ENCODE measurements around the gene PCLAF. TPM values are rescaled to one million over a fixed set of nuclear protein-coding genes. Genes with fewer than 3 reads are reported as not detected.
A peak's percentile ranks its signal among the peaks of the same experiment; 100 is the strongest.

The PCLAF gene
- total RNA-seq, 1 experiment from 2014 or later, result 97.8 TPM

DNA sequence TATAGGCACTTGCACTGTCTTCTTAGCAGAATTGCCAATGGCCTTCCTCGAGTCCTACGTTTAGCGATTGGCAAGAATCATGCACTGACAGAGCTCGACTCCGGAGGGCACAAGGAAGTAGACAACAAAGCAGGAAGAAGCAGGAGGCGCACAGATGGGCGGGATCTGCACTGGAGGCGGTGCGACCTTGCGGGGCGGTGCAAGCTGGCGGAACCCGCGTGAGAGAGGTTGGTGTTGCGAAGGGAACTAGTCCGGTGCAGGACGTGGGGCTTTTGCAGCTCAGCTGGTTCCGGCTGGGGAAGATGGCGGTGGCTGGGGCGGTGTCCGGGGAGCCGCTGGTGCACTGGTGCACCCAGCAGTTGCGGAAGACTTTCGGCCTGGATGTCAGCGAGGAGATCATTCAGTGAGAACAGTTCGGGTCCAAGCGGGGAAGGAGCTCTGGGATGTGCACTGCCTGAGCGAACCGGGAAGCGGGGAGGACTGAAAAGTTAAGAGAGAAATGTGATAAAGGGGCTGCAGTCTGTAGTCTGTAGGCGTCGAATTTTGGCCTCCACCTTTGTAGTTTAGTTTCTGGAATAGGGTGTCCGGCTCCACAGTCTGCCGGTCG, 6.4 kb upstream of the PCLAF start, which contains the start of gene TRIP4:
TRIP4 (plus strand) TSS at position 275 of the 607 bp plus-strand sequence; CDS start at position 303, 28 bp downstream.
- ChIA-PET POLR2A (interaction anchor here (0.5 to 1.2 kb wide), 3 partner anchors 8 to 34 kb away, joined by 3 to 6 read pairs (median 4); no protein-coding TSS in a partner anchor), CTCF (interaction anchor here (0.6 kb wide), 2 partner anchors 91 to 601 kb away, joined by 4 read pairs; no protein-coding TSS in a partner anchor)
- no peaks in the 10 kb centered on the region for H3K27me3 ChIP-seq (ENCODE audit: control insufficient read depth, insufficient read depth, low read length)
- in situ Hi-C loops (cut with HindIII; ENCODE audit: low pct_unique_long_range_greater_than_20kb, low sequenced_read_pairs), result no loop called here
- intact Hi-C loops (cut with micrococcal nuclease; ENCODE audit: unreplicated experiment), result no loop called here
- no peaks in the 10 kb centered on the region; the same call in 1 of the 2 replicates for H3K36me3 ChIP-seq (ENCODE audit: control insufficient read depth, insufficient read depth, low read length)
- ATAC-seq, result peak; percentile 100
- DNase-seq (ENCODE audit: low read depth, low spot score), result peak; percentile 80
- peak within 1 kb of the TSS; percentile 62 to 98 for H3K4me3 ChIP-seq (ENCODE audit: low read depth in 2 of 2, low read length in 2 of 2)
- peaks cover 9% of the 10 kb centered on the region; the same call in 1 of the 2 replicates for H3K4me1 ChIP-seq (ENCODE audit: control insufficient read depth, insufficient read depth, low read length)
- peak; percentile 86; the same call in 1 of the 2 replicates for TF ChIP-seq SIN3A (IDR thresholded peaks at IDR 0.05; ENCODE audit: borderline replicate concordance, insufficient read depth, low read depth, low read length)
- TF ChIP-seq, protein P1, sequence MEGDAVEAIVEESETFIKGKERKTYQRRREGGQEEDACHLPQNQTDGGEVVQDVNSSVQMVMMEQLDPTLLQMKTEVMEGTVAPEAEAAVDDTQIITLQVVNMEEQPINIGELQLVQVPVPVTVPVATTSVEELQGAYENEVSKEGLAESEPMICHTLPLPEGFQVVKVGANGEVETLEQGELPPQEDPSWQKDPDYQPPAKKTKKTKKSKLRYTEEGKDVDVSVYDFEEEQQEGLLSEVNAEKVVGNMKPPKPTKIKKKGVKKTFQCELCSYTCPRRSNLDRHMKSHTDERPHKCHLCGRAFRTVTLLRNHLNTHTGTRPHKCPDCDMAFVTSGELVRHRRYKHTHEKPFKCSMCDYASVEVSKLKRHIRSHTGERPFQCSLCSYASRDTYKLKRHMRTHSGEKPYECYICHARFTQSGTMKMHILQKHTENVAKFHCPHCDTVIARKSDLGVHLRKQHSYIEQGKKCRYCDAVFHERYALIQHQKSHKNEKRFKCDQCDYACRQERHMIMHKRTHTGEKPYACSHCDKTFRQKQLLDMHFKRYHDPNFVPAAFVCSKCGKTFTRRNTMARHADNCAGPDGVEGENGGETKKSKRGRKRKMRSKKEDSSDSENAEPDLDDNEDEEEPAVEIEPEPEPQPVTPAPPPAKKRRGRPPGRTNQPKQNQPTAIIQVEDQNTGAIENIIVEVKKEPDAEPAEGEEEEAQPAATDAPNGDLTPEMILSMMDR (IDR thresholded peaks at IDR 0.05), result no peak
- TF ChIP-seq TCF7L2 (IDR thresholded peaks at IDR 0.05; ENCODE audit: low read depth, low read length), result peak; percentile 64
- TF ChIP-seq, protein P2, sequence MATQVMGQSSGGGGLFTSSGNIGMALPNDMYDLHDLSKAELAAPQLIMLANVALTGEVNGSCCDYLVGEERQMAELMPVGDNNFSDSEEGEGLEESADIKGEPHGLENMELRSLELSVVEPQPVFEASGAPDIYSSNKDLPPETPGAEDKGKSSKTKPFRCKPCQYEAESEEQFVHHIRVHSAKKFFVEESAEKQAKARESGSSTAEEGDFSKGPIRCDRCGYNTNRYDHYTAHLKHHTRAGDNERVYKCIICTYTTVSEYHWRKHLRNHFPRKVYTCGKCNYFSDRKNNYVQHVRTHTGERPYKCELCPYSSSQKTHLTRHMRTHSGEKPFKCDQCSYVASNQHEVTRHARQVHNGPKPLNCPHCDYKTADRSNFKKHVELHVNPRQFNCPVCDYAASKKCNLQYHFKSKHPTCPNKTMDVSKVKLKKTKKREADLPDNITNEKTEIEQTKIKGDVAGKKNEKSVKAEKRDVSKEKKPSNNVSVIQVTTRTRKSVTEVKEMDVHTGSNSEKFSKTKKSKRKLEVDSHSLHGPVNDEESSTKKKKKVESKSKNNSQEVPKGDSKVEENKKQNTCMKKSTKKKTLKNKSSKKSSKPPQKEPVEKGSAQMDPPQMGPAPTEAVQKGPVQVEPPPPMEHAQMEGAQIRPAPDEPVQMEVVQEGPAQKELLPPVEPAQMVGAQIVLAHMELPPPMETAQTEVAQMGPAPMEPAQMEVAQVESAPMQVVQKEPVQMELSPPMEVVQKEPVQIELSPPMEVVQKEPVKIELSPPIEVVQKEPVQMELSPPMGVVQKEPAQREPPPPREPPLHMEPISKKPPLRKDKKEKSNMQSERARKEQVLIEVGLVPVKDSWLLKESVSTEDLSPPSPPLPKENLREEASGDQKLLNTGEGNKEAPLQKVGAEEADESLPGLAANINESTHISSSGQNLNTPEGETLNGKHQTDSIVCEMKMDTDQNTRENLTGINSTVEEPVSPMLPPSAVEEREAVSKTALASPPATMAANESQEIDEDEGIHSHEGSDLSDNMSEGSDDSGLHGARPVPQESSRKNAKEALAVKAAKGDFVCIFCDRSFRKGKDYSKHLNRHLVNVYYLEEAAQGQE (IDR thresholded peaks at IDR 0.05; ENCODE audit: insufficient read depth in 1 of 2, low read depth in 2 of 2, low read length in 1 of 2), result peak in 1 of 2 experiments; percentile 60; a peak in 2 of 4 replicates
- peak; percentile 97 for TF ChIP-seq POLR2AphosphoS5 (IDR thresholded peaks at IDR 0.05; ENCODE audit: low read depth, low read length)
- peak within 1 kb of the TSS; percentile 81 for H3K27ac ChIP-seq (ENCODE audit: low read length)
- BruUV-seq (replicated peaks), result no TSS peak
- H3K9me3 ChIP-seq (ENCODE audit: control insufficient read depth, insufficient read depth, low read depth, low read length), result no peaks in the 10 kb centered on the region

DNA sequence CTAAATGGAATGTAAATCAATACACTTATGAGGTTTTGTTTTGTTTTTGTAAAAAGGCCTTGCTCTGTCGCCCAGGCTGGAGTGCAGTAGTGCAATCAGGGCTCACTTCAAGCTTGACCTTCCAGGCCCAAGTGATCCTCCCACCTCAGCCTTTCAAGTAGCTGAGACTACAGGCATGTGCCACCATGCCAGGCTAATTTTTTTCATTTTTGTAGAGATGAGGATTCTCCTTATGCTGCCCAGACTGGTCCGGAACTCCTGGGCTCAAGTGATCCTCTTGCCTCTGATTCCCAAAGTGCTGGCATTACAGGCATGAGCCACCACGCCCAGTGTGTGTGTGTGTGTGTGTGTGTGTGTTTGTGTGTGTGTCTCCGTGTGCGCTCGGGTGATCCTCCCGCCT, 5.0 kb upstream of the PCLAF start:
- no peaks in the 10 kb centered on the region; the same call in 1 of the 2 replicates for H3K36me3 ChIP-seq (ENCODE audit: control insufficient read depth, insufficient read depth, low read length)
- no peaks in the 10 kb centered on the region for H3K9me3 ChIP-seq (ENCODE audit: control insufficient read depth, insufficient read depth, low read depth, low read length)
- DNase-seq (ENCODE audit: low read depth, low spot score) (no peak), ATAC-seq (no peak)
- no peak overlapping the region; the same call in 1 of the 2 replicates for H3K27ac ChIP-seq (ENCODE audit: low read length)
- intact Hi-C loops (cut with micrococcal nuclease; ENCODE audit: unreplicated experiment) (no loop called here), in situ Hi-C loops (cut with HindIII; ENCODE audit: low pct_unique_long_range_greater_than_20kb, low sequenced_read_pairs) (no loop called here)
- CTCF ChIA-PET, result no interaction called here
- H3K4me1 ChIP-seq (ENCODE audit: control insufficient read depth, insufficient read depth, low read length), result peaks cover 9% of the 10 kb centered on the region; the same call in 1 of the 2 replicates
- BruUV-seq (replicated peaks), result no TSS peak
- H3K4me3 ChIP-seq (ENCODE audit: low read depth in 2 of 2, low read length in 2 of 2), result no peak overlapping the region
- TF ChIP-seq, protein P2 (IDR thresholded peaks at IDR 0.05; ENCODE audit: insufficient read depth in 1 of 2, low read depth in 2 of 2, low read length in 1 of 2), result no peak
- TF ChIP-seq, protein P1 (IDR thresholded peaks at IDR 0.05), result no peak
- TF ChIP-seq TCF7L2 (IDR thresholded peaks at IDR 0.05; ENCODE audit: low read depth, low read length), result no peak
- TF ChIP-seq POLR2AphosphoS5 (IDR thresholded peaks at IDR 0.05; ENCODE audit: low read depth, low read length), result no peak
- no peak for TF ChIP-seq SIN3A (IDR thresholded peaks at IDR 0.05; ENCODE audit: borderline replicate concordance, insufficient read depth, low read depth, low read length)
- POLR2A ChIA-PET, result no interaction called here
- no peaks in the 10 kb centered on the region for H3K27me3 ChIP-seq (ENCODE audit: control insufficient read depth, insufficient read depth, low read length)

Measured in Panc1 (cell line).